ENCODE measurements around the gene ACO1.
"Not testable (repeated sequence)": the region's sequence is repeated elsewhere in the genome, so short reads cannot be mapped to it uniquely, and the experiment has no call there.

The ACO1 gene

GRCh38 chr9:32347571-32347970 lies 36.9 kb upstream of the ACO1 start:
- no peak overlapping the region for H3K4me3 ChIP-seq (ENCODE audit: low read depth, low read length)
- no peak for TF ChIP-seq CTCF (IDR thresholded peaks at IDR 0.05; ENCODE audit: low read depth, low read length)

GRCh38 chr9:32348106-32348695 lies 36.2 kb upstream of the ACO1 start:
- TF ChIP-seq CTCF (IDR thresholded peaks at IDR 0.05; ENCODE audit: low read depth, low read length) = no peak
- no peak overlapping the region for H3K4me3 ChIP-seq (ENCODE audit: low read depth, low read length)

GRCh38 chr9:32349013-32349412 lies 35.4 kb upstream of the ACO1 start:
- TF ChIP-seq CTCF (IDR thresholded peaks at IDR 0.05; ENCODE audit: low read depth, low read length) = no peak

GRCh38 chr9:32350682-32351081 lies 33.8 kb upstream of the ACO1 start:
- no peak overlapping the region for H3K4me3 ChIP-seq (ENCODE audit: low read depth, low read length)
- TF ChIP-seq CTCF (IDR thresholded peaks at IDR 0.05; ENCODE audit: low read depth, low read length) = no peak

More at GRCh38 chr9:32349013-32349412, 35.4 kb upstream of the ACO1 start:
- no peak overlapping the region for H3K4me3 ChIP-seq (ENCODE audit: low read depth, low read length)

- TF ChIP-seq CTCF (IDR thresholded peaks at IDR 0.05; ENCODE audit: low read depth, low read length) = no peak
- H3K4me3 ChIP-seq (ENCODE audit: low read depth, low read length) = no peak overlapping the region
Observed at GRCh38 chr9:32351845-32352244, 32.6 kb upstream of the ACO1 start.

GRCh38 chr9:32353476-32353875 lies 31.0 kb upstream of the ACO1 start:
- not testable (repeated sequence) for H3K4me3 ChIP-seq (ENCODE audit: low read depth, low read length)

- no peak for TF ChIP-seq CTCF (IDR thresholded peaks at IDR 0.05; ENCODE audit: low read depth, low read length)
Observed at GRCh38 chr9:32359452-32359851, 25.0 kb upstream of the ACO1 start.

More at GRCh38 chr9:32359452-32359851, 25.0 kb upstream of the ACO1 start:
- no peak overlapping the region for H3K4me3 ChIP-seq (ENCODE audit: low read depth, low read length)

All from WI38 (cell line).